Epidermal melanocyte (primary cell): ENCODE results near the gene CKMT2.
"Not testable (repeated sequence)": the region's sequence is repeated elsewhere in the genome, so short reads cannot be mapped to it uniquely, and the experiment has no call there.

Experiments
- DNase-seq: peaks from one replicate; pipeline ENCODE4 v3.0.0; 2011; ENCODE audit warnings: low spot score; ENCODE audit not compliant: insufficient read length

Gene CKMT2

DNA sequence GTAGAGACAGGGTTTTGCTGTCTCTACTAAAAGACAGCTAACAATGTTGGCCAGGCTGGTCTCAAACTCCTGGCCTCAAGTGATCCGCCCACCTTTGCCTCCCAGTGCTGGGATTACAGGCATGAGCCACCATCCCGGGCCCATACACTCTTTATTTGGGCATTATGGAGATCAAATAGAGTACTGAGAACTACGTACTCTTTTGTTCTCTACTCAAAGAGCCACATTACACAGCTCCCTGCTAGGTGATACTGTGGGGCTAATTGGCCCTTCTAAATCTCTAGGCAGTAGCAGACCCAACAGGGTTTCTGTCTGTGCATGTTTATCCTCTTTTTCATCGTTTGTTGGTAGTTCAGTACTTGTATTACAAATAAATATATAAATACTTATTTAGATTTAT, 16.1 kb downstream of the CKMT2 start:
- DNase-seq = no peak

DNA sequence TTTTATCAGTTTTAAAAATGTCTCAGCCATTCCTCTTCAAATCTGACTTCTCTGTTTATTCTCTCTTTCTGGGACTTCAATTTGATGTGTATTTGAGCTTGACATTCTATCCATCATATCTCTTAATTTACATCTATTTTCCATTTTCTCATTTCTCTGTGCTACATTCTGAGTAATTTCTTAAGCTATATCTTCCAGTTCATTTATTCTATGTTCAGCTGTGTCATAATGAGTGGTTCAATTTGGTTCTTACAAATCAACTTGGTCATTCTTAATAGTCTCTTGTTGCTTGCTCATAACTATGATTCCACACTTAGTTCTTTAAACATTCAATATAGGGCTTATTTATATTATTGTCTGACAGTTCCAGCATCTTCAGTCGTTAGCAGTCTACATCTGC, 16.9 kb downstream of the CKMT2 start:
- no peak for DNase-seq

DNA sequence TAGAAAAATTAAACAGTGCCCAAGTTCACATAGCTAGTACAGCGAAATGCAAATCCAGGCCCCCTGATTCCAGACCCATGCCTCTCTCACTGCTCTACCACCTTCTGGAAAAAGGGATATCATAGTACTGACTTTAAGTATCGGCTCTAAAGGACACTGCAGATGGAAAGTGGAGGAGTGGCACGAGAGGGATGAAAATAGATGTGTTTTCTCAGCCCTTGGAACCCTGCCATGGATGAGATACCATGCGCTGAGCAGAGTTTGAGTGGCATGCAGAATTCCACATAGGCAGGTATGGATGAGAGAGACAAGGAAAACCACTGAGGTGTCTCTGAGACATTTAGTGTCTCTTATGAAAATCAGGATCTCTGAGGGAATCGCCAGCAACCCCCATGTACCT, 18.8 kb downstream of the CKMT2 start:
- no peak for DNase-seq

- no peak for DNase-seq
Measured at GRCh38 chr5:81252904-81253303, 19.8 kb downstream of the CKMT2 start.

GRCh38 chr5:81253875-81254274, 20.8 kb downstream of the CKMT2 start:
- no peak for DNase-seq

DNA sequence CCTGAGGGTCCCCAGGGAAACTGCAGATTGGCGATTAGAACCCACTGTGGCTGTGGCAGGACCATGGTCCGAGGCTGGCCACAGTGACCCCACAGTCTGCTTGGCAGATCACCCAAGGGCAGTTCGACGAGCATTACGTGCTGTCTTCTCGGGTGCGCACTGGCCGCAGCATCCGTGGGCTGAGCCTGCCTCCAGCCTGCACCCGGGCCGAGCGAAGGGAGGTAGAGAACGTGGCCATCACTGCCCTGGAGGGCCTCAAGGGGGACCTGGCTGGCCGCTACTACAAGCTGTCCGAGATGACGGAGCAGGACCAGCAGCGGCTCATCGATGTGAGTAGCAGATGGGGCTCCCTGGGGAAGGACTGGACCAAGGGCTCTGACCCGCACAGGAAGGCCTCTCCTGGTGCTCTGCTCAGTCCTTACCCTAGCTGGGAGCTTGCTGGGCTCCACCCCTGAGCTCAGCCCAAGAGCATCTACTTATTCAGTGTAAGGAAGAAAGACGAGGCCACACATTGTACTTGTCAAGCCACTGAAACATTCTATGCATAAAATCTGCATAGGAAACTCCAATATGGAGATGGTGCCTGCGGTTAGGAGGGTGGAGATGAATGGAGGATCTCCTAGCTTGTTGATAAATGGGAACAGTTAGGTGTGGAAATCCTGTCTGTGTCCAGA, 21.9 kb downstream of the CKMT2 start:
- no peak for DNase-seq

DNA sequence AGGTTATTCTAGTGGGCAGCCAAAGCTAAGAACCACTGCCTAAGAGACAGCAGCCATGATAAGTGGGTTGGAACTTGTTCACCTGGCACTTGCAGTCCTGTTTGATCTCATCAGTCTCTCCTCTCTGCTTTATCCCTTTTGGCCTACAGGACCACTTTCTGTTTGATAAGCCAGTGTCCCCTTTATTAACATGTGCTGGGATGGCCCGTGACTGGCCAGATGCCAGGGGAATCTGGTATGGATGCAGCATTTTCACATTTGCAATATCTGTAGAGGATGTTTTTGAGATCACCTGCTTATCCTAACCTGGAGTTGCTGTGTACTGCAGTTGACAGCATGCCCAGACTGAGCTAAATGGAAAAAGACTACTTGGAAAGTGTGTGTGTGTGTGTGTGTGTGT, 23.6 kb downstream of the CKMT2 start:
- no peak for DNase-seq

DNA sequence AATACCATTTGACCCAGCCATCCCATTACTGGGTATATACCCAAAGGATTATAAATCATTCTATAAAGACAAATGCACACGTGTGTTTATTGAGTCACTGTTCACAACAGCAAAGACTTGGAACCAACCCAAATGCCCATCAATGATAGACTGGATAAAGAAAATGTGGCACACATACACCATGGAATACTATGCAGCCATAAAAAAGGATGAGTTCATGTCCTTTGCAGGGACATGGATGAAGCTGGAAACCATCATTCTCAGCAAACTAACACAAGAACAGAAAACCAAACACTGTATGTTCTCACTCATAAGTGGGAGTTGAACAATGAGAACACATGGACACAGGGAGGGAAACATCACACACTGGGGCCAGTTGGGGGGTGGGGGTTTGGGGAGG, 29.7 kb downstream of the CKMT2 start:
- not testable (repeated sequence) for DNase-seq

- DNase-seq = no peak
Measured at GRCh38 chr5:81265101-81265500, 32.0 kb downstream of the CKMT2 start.

DNA sequence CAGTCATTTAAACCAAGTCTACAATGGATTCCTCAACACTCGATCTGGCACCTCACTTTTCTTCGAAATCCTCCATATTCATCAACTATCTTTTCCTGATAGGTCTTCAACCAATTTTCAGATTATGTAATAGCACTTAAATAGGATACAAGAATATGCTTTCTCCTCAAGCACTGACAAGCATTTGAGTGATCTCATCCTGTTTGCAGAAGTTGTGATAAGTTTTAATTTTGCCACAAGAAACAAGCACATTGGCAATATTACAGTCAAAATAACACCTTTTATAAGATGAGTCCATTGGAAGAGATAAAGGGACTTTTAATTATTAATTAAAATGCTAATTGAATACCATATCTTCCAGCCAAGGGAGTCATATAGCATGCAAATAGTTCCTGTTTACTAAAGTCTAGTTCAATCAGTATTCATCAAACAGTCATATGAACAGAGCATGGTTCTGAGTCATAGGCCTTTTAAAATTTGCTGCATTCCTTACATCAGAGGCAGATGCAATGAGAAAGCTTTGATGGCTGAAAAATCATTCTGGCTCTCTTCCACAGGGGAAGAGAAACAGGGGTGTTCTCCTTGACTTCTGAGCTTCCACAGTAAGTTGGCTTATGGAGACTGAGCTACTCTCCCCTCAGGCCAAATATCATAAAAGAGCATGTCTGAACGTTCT, 35.5 kb downstream of the CKMT2 start:
- peak; percentile 68 for DNase-seq

DNA sequence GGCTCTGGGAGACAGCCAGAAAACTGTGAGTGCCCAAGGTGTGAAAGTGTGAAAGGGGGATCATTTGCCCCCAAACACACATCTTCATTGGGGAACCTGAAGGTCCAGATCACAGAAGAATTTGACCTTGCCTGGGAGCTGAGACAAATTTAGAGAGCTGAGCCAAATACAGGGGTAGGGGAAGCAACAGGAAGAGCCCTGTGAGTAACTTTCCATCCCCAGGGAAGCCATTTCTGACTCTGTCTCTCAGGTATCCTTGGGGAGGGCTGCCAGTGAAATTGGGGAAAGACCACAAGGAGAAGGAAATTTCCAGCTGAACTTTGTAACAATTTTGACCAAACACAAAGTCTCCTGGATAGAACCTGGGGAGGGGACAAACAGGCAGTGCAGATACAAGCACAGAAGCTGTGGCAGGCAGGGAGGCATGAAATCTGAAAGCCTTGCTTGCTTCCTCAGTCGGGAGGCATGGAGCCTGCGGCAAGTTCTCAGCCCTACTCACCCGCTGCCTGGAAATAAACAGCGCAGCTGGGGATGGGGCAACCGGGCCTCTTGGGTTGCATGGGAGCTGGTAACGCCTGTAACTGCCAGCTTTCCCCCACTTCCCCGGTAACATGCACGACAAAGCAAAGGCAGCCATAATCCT, 36.8 kb downstream of the CKMT2 start:
- no peak for DNase-seq

DNA sequence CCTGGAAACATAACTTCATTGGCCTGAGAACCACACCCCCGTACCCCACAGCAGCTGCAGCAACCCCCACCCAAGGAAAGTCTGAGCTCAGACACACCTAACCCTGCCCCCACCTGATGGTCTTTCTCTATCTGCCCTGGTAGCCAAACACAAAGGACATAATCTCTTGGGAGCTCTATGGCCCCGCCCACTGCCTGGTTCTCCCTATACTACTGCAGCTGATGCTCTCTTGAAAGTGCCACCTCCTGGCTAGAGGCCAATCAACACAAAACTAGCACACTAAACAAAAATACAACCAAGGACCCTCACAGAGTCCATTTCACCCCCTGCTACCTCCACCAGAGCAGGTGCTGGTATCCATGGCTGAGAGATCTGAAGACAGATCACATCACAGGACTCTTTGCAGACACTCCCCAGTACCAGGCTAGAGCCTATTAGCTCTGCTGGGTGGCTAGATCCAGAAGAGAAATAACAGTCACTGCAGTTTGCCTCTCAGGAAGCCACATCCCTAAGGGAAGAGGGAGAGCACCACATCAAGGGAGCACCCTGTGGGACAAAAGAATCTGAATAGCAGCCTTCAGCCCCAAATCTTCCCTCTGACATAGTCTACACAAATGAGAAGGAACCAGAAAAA, 37.4 kb downstream of the CKMT2 start:
- not testable (repeated sequence) for DNase-seq

DNA sequence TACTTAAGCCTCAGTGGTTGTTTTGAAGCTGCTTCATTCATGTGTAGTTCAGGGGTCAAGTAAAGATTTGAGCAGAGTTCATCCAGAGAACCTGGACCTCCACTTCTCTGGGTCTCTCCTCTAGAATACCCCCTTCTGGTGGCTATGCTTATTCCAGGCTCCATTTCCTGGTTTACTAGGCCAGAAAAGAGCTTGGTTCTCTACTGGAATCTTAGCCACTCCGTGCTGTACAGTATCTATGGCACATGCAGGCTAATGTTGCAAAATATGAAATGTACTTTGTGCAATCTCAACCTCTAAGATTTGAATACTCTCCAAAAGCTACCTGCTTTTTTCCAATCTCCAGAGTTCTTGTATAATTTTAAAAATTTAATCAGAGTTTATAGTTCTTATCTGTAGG, 50.9 kb downstream of the CKMT2 start:
- DNase-seq = no peak

GRCh38 chr5:81286059-81286617, 53.0 kb downstream of the CKMT2 start:
- DNase-seq = no peak

DNA sequence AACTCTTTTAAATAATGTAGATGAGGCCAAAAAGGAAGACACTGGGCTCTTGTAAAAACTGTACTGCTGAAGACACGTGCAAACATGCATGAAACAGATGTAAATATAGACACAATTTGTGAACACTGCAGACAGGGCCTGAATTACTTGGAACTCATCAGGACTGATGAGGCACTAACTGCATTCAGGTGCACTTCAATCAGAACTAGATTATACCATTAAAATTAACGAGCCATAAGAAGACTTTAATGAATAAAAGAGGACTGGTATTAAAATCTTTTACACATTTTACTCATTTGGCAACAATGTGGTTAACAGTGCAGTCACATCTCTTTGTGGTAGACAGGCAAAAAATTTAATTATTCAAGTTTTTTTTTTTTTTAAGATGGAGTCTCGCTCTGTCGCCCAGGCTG, 54.9 kb downstream of the CKMT2 start:
- DNase-seq = no peak

DNA sequence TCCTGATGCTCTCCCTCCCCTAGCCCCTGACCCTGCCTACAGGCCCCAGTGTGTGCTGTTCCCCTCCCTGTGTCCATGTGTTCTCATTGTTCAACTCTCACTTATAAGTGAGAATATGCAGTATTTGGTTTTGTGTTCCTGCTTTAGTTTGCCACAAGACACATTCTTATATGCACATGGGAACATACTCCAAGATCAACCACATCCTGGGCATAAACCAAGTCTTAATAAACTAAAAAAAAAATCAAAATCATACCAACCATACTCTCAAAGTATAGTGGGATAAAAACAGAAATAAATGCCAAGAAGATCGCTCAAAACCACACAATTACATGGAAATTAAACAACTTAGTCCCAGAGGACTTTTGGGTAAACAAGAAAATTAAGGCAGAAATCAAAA, 57.0 kb downstream of the CKMT2 start:
- no peak for DNase-seq

DNA sequence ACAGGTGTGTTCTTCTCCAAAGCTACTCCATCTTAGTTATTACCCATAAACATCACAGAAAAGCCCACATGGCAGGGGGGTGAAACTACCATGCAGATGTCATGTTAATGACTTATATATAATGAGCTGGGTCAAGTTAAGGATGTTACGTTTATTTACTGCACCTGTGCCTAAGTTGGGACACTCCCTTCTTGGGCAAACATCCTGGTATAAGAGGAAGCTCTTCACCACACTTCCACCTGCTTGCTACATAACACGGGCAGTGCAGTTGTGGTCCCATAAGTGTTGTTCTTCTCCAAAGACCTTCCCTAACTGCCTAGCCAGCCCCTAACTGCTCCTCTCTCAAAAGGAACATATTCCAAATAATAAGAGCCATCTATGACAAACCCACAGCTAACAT, 59.0 kb downstream of the CKMT2 start:
- no peak for DNase-seq

DNA sequence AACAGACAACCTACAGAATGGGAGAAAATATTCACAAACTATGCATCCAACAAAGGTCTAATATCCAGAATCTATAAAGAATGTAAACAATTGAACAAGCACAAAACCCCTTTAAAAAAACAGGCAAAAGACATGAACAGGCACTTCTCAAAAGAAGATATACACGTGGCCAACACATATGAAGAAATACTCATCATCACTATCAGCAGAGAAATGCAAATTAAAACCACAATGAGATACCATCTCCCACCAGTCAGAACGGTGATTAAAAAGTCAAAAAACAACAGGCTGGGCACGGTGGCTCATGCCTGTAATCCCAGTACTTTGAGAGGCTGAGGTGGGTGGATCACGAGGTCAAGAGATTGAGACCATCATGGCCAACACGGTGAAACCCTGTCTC, 60.9 kb downstream of the CKMT2 start:
- not testable (repeated sequence) for DNase-seq

- no peak for DNase-seq
Measured at GRCh38 chr5:81297531-81297930, 64.4 kb downstream of the CKMT2 start.

- no peak for DNase-seq
Measured at GRCh38 chr5:81300921-81301270, 67.8 kb downstream of the CKMT2 start.

- peak; percentile 55 for DNase-seq
Measured at GRCh38 chr5:81301271-81302015, 68.3 kb downstream of the CKMT2 start, which contains the start of gene ZCCHC9. Gene ZCCHC9 (plus strand): TSS chr5:81301587. CDS start chr5:81304758, 3,171 bp downstream.
